Islet of Langerhans (tissue), 1 donor: Measurements from ENCODE around the gene CENPN.

ENCODE experiments used
- FAIRE-seq: peaks from one replicate; lab custom pipeline; 2011; peaks lifted over from hg19 to GRCh38; lab: Jason Lieb, UNC

The CENPN gene, protein sequence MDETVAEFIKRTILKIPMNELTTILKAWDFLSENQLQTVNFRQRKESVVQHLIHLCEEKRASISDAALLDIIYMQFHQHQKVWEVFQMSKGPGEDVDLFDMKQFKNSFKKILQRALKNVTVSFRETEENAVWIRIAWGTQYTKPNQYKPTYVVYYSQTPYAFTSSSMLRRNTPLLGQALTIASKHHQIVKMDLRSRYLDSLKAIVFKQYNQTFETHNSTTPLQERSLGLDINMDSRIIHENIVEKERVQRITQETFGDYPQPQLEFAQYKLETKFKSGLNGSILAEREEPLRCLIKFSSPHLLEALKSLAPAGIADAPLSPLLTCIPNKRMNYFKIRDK

DNA sequence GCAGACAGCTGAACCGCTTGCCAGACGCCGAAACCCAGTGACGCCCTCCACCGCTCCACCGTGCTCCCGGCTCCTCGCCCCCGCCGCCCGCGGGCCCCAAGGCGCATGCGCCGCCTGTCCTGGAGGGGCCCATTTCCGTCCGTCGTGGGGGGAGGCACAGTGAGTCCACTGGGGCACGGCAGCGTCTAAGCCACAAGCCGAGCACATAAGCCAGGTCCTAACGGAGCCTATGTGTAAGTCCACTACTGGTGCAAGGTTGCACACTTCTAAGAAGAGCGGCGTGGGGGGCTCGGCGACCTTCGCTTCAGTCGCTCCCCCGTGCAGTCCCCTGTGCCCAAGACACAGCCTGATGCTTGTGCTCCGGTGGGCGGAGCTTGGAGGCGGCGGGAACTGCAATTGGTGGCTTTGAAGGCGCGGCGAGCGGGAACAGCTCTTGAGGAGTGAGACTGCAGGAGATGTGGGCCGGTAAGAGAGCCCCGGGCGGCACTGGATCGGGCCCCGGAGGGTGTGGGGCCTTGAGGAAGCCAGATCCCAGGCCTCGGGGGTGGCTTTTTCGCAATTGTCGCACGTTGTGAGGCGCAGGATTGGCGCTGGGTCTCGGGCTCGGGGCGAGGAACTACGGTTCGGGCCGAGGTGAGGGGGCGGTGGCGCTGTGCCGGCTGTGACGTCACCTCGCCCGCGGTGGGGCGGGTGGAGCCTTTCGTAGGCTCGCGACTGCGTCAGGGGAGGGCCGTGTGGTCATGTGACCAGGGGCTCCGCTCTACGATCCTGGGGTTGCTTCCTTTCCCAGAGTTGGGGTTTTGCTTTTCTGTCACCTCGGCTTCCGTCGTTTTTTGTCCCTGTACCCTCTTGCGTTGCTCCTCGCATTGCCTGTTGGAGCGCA, at the start of gene CENPN, which contains the start of gene CMC2:
Gene CENPN (plus strand): TSS at position 402 of the 883 bp plus-strand sequence. CDS start 4,726 bp downstream, outside the sequence.
Gene CMC2 (minus strand): TSS at position 73 of the 883 bp plus-strand sequence. CDS start 9,491 bp downstream, outside the sequence.
- no peak for FAIRE-seq

DNA sequence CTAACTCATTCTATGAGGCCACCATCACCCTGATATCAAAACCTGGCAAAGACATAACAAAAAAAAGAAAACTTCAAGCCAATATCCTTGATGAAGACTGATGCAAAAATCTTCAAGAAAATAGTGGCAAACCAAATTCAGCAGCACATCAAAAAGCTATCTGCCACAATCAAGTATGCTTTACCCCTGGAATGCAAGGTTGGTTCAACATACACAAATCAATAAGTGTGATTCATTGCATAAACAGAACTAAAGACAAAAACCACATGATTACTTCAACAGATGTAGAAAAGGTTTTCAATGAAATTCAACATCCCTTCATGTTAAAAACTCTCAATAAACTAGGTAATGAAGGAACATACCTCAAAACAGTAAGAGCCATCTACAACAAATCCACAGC, 48.7 kb upstream of the CENPN start:
- no peak for FAIRE-seq

DNA sequence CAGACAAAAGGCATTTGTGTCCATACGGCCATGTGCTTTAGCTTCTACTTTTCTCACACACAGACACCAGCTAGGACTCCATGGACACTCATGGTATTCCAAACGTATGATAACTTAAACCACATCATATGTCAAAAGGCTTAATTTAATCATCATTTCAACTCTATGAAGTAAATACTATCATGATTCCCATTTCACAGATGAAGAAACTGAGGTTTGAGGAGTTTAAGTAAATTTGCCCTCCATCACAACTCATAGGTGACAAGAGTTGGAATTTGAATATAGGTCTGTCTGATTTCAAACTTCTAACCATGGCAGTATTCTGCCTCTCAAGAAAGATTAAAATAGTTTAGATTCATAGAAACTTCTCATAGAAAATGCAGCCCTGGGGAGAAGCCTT, 44.1 kb upstream of the CENPN start:
- FAIRE-seq: no peak

DNA sequence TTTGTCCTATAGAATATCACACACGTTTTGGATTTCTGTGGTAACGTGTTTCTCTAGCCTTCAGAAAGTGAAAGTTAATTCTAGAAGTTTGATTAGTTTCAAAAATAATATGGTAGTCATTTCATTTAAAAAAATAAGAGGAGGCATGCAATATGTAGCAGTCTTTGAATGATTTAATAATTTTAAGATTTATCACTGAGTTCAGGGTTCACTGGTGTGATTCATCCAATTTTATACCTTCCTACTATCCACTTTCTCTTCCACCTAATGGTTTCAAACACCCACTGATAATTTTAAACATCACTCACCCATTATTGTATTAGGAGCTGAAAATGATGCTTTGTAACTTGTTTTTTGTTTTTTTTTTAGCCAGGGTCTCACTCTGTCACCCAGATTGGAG, 42.7 kb upstream of the CENPN start:
- FAIRE-seq: no peak

DNA sequence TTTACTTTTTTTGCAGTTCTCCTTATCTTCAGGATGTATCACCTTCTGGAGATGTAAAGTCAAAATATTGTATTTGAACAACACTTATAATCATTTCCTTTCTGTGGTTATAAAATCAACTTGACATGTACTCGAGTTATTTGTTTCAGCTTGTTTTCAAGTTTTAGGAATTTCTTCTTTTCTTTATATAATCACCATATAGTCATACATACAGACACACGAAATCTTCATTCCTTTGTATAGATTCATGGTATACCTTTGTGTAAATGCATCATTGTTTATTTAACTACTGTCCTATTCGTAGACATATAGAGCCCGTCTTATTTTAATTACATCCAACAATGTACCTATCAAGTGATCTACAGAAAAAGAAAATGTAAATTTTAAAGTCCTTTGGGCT, 40.4 kb upstream of the CENPN start:
- FAIRE-seq: no peak

DNA sequence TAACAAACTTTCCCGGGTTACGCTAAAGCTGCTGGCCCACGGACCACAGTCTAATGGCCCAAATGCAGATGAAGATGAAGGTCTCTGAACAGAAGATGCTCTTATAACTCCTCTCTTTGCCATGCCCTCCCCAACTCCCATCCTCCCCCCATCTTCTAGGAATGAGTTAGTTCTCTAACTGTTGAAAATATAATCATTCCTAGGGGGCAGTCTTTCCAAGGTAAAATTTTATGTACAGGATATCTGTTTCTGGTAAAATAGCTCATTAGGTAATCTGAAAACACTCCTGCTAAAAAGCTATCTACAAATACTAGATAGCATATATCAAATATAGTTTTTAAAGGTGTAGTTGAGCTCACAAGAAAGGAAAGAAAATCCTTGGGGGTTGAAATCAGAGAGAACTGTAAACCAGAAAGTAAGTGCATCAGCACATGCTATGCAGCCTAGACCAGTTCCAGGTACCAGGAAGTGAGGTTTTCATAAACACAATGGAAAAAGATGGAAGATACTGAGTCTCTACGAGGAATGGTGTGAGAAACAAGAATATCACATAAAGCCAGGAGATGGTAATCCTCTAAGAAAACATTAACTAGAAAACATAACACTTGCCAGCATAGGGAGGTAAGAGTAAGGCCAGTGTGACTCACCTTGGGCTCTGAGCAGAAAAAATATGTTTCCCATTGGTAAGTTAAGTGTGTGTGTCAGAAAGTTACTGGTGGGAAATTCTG, 38.5 kb upstream of the CENPN start:
- FAIRE-seq: no peak

DNA sequence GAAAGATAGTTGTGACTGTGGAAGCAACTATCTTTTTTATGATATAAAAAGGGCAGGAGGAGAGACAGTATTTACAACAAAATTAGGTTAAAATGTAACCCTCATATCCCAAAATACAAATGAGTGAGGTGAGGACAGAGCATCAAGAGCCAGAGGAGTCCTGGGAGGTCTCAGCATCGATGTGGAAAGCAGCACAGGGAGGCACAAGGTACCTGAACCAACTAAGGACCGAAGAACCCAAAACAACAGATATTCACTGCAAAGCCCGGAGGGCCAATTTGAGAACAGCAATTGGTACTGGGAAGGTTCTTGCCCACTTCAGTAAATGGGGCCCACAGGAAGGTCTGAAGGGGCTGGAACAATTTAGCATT, 37.9 kb upstream of the CENPN start:
- FAIRE-seq: no peak

DNA sequence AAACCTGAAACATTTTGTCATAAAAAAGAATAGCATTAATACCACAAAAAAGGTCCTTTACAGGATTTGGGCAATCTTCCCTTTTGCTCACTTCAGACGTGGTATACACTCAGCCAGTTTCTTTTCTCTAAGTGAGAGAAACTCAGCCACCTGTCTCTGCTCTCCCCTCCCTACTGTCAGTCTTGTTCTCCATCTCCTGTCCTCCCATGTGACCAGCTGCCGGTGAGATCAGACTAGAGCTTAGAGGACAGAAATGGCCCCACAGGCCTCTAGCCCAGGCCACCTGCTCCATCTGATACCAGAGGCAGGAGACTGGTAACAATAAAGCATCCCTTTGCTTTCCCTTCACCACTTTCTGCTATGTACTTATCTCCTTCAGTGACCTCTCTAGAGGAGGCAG, 35.2 kb upstream of the CENPN start:
- no peak for FAIRE-seq

DNA sequence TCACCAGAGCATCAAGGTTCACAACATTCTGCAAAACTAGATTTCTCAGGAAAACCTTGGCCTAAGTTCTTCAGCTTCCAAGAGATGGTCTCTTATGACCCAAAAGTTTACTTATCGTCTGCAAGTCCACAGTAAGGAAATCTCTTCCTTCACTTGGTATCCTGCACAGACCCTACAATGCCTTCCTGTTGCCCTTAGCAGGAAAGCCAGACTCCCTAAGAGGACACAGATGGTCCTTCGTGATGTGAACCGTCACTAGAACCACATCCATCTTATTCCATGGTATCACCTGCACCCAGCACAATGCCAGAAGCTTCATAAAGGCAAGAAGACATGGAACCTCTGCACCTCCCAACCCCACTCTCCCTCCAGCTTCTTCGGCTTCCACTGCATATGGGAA, 34.4 kb upstream of the CENPN start:
- no peak for FAIRE-seq

DNA sequence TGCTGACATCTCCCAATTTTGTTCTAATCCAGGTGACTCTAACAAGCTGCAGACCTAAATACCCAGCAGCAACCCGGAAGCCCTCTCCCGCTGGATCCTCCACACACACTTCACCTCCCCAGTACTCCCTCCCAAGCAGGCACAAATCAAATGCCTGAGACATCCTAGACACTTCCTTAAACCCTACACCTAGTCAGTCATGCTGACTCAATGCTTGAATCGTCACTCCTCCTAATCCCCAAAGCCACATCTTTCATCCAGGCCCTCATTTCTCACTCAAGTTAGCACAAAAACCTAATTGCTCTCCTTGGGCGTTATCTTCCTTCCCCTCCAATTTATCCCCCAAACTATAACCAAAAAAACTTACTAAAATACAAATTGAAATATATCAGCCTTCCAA, 33.0 kb upstream of the CENPN start:
- FAIRE-seq: no peak

DNA sequence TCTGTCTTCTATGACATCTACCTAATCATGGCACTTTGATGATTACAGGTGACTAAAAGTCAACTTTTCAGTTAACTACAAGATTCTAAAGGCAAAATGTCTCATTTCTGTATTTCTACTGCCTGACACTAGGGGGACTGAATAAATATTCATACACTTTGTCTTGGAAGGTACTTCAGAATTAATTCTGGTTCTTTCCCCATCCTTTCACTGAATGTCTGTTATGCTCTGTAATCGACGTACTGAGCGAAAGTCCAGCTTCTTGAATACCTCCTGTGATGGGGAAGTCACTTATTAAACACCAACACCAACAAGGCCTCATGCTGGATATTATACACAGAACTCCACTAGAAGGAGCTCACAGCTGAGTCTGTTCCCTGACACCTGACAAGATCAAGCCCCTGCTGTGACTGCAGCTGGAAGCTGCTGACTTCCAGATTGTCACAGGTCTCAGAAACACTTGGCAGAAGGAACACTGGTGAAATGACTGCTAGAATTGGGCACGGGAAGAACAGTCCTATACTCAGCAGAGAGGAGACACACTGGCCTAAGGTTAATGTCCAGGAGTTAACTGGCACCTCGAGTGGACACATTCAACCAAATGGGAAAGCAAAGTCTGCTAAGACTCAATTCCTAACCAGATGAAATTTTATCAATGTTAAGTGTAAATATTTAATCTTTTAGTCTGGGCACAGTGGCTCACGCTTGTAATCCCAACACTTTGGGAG, 32.2 kb upstream of the CENPN start:
- no peak for FAIRE-seq

DNA sequence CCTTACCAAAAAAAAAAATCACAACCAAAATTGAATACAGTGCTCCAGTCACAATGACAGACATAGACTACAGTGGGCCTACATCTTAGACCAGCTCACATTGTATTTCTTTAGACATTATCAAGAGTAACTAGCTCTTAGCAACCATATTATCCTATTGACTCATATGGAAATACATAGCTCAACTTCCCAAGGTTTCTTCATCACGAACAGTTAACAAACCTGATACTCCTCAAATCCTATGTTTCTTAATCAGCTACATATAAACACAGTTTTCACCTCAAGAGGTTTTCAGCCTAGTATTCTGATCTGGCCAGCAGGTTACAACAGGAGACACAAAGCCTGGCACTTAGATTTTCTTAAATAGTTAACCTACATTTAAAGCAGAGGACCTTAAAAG, 30.1 kb upstream of the CENPN start:
- FAIRE-seq: no peak

DNA sequence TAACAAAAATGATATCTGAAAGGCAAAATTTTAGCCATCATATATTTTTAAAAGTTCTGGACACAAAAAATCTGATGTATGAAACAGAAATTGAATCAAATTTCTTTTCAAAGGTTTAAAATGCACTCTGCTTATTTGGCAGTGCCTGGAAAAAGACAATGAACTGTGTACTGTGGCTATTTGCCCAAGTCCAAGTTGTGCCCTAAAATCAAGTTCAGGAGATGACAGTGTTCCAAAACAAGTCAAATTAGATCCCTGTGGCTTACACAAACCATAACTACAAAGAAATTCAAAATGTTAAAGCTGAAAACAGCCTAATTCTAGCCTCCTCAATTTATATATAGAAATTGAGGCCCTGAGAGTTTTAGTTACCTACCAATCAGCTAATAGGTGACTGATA, 25.9 kb upstream of the CENPN start:
- no peak for FAIRE-seq

DNA sequence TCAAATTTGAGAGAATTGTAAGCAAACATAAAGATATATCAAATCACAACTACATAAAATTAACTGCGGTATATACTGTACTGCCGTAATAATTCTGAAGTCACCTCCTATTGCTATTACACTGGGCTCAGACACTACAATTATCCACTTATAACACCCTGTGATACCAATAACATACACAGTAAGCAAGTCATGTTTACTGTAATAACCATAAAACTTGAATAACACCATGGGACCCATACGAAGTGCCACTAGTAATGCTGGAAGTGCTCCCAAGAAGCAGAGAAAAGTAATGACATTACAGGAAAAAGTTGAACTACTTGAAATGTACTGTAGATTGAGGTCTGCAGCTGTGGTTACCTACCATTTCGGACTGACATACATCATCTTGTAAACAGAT, 24.4 kb upstream of the CENPN start:
- no peak for FAIRE-seq

DNA sequence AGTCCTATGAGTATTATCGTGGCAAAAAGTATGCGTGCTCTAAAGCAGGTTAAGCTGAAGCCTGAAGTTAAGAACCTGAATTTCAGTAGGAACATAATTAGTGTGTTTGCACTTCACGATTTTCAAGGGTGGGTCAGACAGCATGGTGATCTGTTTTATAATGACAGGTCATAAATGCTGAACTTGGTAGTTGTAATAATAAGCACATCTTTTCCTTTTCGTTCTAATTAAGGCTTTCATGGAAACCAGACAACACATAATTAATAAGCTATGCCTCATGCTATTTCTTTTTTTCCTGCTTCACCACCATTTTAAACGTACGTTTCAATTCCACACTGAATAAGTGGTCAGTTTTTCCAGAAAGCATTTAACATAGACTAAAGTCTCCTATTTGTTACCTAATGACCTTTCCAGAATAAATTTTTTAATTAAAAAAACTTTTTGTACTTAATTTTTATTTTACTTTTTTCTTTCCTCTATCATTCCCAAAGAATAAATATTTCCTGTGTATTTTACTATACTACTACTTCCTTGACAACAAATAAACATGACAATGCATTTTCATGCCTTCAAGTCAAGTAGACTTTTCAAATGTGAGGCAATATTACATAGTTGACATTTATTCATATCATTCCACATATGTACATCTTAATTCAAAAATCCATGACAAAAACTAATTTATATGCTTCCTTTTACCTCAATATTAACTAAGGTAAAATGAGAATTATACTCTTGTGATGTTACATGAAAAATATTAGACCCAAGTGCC, 22.7 kb upstream of the CENPN start:
- FAIRE-seq: no peak

DNA sequence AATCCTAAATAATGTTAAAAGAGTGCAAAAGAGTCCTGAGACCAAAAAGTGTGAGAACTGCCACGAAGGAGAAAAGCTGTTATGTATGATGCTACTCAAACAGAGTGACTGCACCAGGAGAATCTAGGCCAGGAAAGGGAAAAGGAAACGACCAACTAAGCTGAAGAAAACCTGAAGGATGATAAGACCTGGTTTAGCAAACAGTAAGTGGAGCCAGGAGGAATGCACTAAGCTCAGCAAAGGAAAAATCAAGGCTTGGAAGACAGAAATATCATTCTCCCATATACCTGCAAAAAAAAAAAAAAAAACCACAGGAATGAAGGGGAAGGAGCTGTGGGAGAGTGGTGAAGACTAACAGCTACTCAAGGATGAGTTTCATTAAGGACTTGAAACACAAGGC, 21.4 kb upstream of the CENPN start:
- FAIRE-seq: no peak

DNA sequence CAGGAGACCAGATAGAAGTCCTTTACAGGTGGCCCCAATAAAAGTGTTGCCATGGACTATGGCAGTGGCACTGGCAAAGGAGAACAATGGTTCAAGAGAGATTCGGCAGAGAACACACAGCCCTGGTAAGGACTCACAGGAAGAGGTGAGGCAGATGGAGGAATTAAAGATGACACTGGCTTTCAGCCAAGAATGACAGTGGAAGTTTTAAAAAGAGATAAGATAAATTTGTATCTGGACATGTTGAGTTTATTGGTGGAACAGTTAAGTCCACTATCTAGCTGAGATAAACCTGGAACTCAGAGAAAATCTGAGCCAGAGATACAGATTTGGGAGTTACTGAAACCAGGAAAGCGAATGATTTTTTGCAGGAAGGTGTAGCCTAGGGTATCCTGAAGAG, 20.5 kb upstream of the CENPN start:
- FAIRE-seq: no peak

DNA sequence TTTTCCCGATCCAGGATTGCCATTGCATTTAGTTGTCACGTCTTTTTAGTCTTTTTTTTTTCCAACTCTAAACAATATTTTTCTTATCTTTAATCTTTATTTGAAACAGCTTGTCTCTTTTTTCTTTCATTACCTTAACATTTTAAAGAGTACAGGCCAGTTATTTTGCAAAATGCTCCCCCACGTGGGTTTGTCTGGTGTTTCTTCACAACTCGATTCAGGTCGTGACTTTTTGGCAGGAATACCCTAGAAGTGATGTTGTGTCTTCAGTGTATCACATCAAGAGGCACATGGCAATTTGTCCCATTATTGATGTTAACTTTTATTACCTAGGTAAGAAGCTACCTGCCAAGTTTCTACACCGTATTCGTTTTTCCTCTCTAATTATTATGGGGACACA, 18.3 kb upstream of the CENPN start:
- no peak for FAIRE-seq

DNA sequence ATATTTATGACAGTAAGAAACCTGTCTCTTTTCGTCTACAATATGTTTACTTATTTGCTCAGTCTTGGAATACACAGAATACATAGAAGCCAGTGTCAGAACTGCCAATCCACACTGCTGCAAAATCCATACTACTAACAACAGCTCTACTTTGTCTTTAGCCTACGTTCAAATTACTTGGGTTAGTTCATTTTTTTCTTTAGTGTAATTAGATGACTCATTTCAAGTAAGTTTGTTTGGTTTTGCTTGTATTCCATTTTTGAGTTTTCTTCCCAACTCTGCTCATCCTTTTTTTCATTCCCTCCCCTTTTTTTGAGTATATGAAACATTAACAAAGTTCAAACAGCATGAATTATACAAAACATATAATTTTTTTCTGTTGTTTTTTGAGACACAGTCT, 17.2 kb upstream of the CENPN start:
- FAIRE-seq: no peak

DNA sequence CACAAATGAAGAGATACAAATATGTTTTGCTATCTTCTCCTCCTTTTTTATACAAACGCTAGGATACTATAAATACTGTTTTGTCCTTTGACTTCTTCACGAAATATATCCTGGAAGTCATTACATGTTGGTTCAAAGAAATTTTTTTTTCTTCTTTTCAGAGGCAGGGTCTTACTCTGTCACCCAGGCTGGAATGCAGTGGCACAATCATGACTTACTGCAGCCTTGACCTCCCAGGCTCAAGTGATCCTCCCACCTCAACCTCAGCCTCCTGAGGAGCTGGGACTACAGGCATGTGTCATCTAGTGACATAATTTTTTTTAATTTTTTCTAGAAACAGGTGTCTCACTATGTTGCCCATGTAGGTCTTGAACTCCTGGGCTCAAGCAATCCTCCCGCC, 16.4 kb upstream of the CENPN start:
- FAIRE-seq: no peak

DNA sequence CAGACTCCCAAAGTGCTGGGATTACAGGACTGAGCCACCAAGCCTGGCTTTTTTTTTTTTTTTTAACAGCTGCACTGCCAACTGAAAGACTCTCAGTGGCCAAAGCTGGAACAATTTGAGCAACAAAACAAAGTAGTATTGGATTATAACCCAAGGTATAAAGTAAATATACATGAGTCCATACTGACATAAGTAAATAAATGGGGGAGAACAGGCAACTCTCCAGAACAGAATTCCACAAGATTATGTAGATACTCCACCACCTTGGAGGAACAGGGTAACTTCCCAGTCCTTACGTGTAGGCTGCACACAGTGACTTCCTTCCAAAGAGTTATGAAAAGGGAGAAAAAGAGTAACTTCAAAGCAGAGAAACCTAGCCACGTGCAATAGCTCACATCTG, 16.0 kb upstream of the CENPN start:
- no peak for FAIRE-seq
